H1 (cell line): ENCODE measurements around the gene NFIX. TPM values are rescaled to one million over a fixed set of nuclear protein-coding genes. Genes with fewer than 3 reads are reported as not detected.
A peak's percentile ranks its signal among the peaks of the same experiment; 100 is the strongest.

ENCODE experiments used
- CTCF ChIA-PET: fragments of 300-600 bp; sonication (Branson Sonifier 250); formaldehyde crosslinking; loops from one replicate; lab custom pipeline; 2021; ENCODE audit not compliant: partially characterized antibody; lab: Charles Lee
- POLR2A ChIA-PET: fragments of 300-600 bp; sonication (Branson Sonifier 250); formaldehyde crosslinking; loops from one replicate; lab custom pipeline; 2021; ENCODE audit warnings: inconsistent platforms; ENCODE audit not compliant: partially characterized antibody; lab: Charles Lee
- DNase-seq, 2 experiments: peaks; one replicate each; pipeline versions ENCODE4 v3.0.0 to v3.0.0-alpha.2; 2010 to 2022; ENCODE audit warnings: low spot score in 2 of 2, low read depth in 1 of 2, mixed read lengths in 1 of 2
- FAIRE-seq: peaks from 2 replicates; lab custom pipeline; 2011; peaks lifted over from hg19 to GRCh38; lab: Jason Lieb, UNC
- H2AFZ ChIP-seq: 2 replicates; pipeline ENCODE4 v1.8.1; 2012; ENCODE audit warnings: low read length, inconsistent platforms
- H2AK5ac ChIP-seq: 2 replicates; pipeline ENCODE4 v1.6.1; 2013; ENCODE audit warnings: low read depth, low read length
- H2BK120ac ChIP-seq: replicated peaks from 2 replicates; pipeline ENCODE3; 2013; ENCODE audit warnings: low read depth, low read length, inconsistent platforms
- H2BK12ac ChIP-seq: 2 replicates; pipeline ENCODE4 v1.6.1; 2013; ENCODE audit warnings: low read depth, low read length
- H2BK15ac ChIP-seq: 2 replicates; pipeline ENCODE4 v1.6.1; 2013; ENCODE audit warnings: low read length
- H2BK20ac ChIP-seq: 2 replicates; pipeline ENCODE4 v1.6.1; 2013; ENCODE audit warnings: low read length
- H2BK5ac ChIP-seq: 2 replicates; pipeline ENCODE4 v1.6.1; 2013; ENCODE audit warnings: low read depth, low read length
- H3K14ac ChIP-seq: 2 replicates; pipeline ENCODE4 v1.6.1; 2013; ENCODE audit warnings: inconsistent platforms; ENCODE audit not compliant: insufficient read length
- H3K18ac ChIP-seq: 2 replicates; pipeline ENCODE4 v1.6.1; 2013; ENCODE audit warnings: low read length; ENCODE audit errors: extremely low read depth
- H3K23ac ChIP-seq: 2 replicates; pipeline ENCODE4 v1.6.1; 2013; ENCODE audit warnings: inconsistent platforms; ENCODE audit not compliant: insufficient read length
- H3K23me2 ChIP-seq: 2 replicates; pipeline ENCODE4 v1.6.1; 2013; ENCODE audit warnings: low read depth, low read length
- H3K27ac ChIP-seq: 2 replicates; pipeline ENCODE4 v1.6.1; 2011; ENCODE audit warnings: low read depth, low read length, inconsistent platforms
- H3K27me3 ChIP-seq, 4 experiments: replicated peaks in 1 of 4; 1 replicate in 1 of 4; 2 replicates in 3 of 4; pipeline versions ENCODE4 v1.6.1 to v1.8.1; 2011 to 2013; ENCODE audit warnings: low read length in 3 of 4, mild to moderate bottlenecking in 3 of 4, inconsistent platforms in 2 of 4, mixed read lengths in 2 of 4, moderate library complexity in 1 of 4; ENCODE audit not compliant: control insufficient read depth in 3 of 4, insufficient read depth in 3 of 4; ENCODE audit errors: extremely low read depth in 1 of 4
- H3K36me3 ChIP-seq, 4 experiments: 2 replicates each; pipeline versions ENCODE4 v1.6.1 to v1.8.1; 2011 to 2013; ENCODE audit warnings: mild to moderate bottlenecking in 4 of 4, low read length in 3 of 4, moderate library complexity in 2 of 4, control low read depth in 1 of 4, inconsistent platforms in 1 of 4; ENCODE audit not compliant: insufficient read depth in 4 of 4, control insufficient read depth in 2 of 4
- H3K4ac ChIP-seq: replicated peaks from 2 replicates; pipeline ENCODE3; 2013; ENCODE audit warnings: low read length, low read depth, mixed read lengths, inconsistent platforms; ENCODE audit not compliant: insufficient read length
- H3K4me1 ChIP-seq, 4 experiments: replicated peaks in 1 of 4; 1 replicate in 1 of 4; 2 replicates in 3 of 4; pipeline versions ENCODE4 v1.6.1 to v1.8.1; 2011 to 2013; ENCODE audit warnings: low read length in 3 of 4, inconsistent platforms in 2 of 4, mixed read lengths in 1 of 4; ENCODE audit not compliant: insufficient read depth in 4 of 4, control insufficient read depth in 3 of 4
- H3K4me2 ChIP-seq, 2 experiments: 2 replicates each; pipeline versions ENCODE4 v1.6.1 to v1.8.1; 2011 to 2013; ENCODE audit warnings: low read depth in 2 of 2, low read length in 2 of 2, control low read depth in 1 of 2, inconsistent platforms in 1 of 2, mild to moderate bottlenecking in 1 of 2; ENCODE audit not compliant: insufficient read depth in 1 of 2
- H3K4me3 ChIP-seq, 4 experiments: fragments of 200-600, 300-600 bp in 1 of 4; sonication (generic), shearing (Covaris generic), sonication (Bioruptor Twin) in 1 of 4; 2 replicates each; pipeline versions ENCODE4 v1.5.1 to v1.8.1; 2011 to 2016; ENCODE audit warnings: low read length in 4 of 4, low read depth in 3 of 4, control low read depth in 2 of 4, inconsistent platforms in 2 of 4, mild to moderate bottlenecking in 2 of 4, mixed read lengths in 1 of 4, moderate library complexity in 1 of 4; ENCODE audit not compliant: insufficient read depth in 2 of 4; ENCODE audit errors: extremely low read depth in 1 of 4
- H3K56ac ChIP-seq: replicated peaks from 2 replicates; pipeline ENCODE3; 2013; ENCODE audit warnings: low read depth, mild to moderate bottlenecking, mixed read lengths, low read length, inconsistent platforms; ENCODE audit not compliant: insufficient read length
- H3K79me1 ChIP-seq: 2 replicates; pipeline ENCODE4 v1.6.1; 2013; ENCODE audit warnings: low read depth, low read length, control low read depth
- H3K79me2 ChIP-seq, 2 experiments: 2 replicates each; pipeline versions ENCODE4 v1.6.1 to v1.8.1; 2012 to 2013; ENCODE audit warnings: low read length in 2 of 2, mild to moderate bottlenecking in 2 of 2, inconsistent platforms in 1 of 2; ENCODE audit not compliant: insufficient read depth in 2 of 2, control insufficient read depth in 1 of 2
- H3K9ac ChIP-seq, 4 experiments: replicated peaks in 1 of 4; 1 replicate in 1 of 4; 2 replicates in 3 of 4; pipeline versions ENCODE4 v1.6.1 to v1.8.1; 2011 to 2013; ENCODE audit warnings: low read depth in 3 of 4, low read length in 3 of 4, control low read depth in 2 of 4, mild to moderate bottlenecking in 2 of 4, moderate library complexity in 2 of 4, inconsistent platforms in 1 of 4; ENCODE audit errors: extremely low read depth in 1 of 4
- H3K9me3 ChIP-seq, 2 experiments: 2 replicates each; pipeline versions ENCODE4 v1.6.1 to v1.8.1; 2012 to 2013; ENCODE audit warnings: mild to moderate bottlenecking in 2 of 2, moderate library complexity in 2 of 2, control low read depth in 1 of 2, inconsistent platforms in 1 of 2, low read depth in 1 of 2, low read length in 1 of 2, mixed read lengths in 1 of 2; ENCODE audit not compliant: insufficient read depth in 2 of 2
- H4K20me1 ChIP-seq, 2 experiments: replicated peaks in 1 of 2; 2 replicates each; pipeline versions ENCODE3 to v1.8.1; 2011 to 2013; ENCODE audit warnings: inconsistent platforms in 2 of 2, low read length in 2 of 2, mild to moderate bottlenecking in 1 of 2; ENCODE audit not compliant: insufficient read depth in 2 of 2, control insufficient read depth in 1 of 2
- H4K5ac ChIP-seq: 2 replicates; pipeline ENCODE4 v1.6.1; 2013; ENCODE audit warnings: low read length, low read depth, mixed read lengths, inconsistent platforms; ENCODE audit not compliant: insufficient read length
- H4K8ac ChIP-seq: 2 replicates; pipeline ENCODE4 v1.8.0; 2013; ENCODE audit warnings: mild to moderate bottlenecking, moderate library complexity, low read length, inconsistent platforms; ENCODE audit not compliant: insufficient read depth; ENCODE audit errors: extremely low read depth
- H4K91ac ChIP-seq: replicated peaks from 2 replicates; pipeline ENCODE3; 2013; ENCODE audit warnings: low read length, mixed read lengths, inconsistent platforms; ENCODE audit not compliant: insufficient read length
- ASH2L ChIP-seq: fragments of 200-600, 300-600 bp; sonication (generic); IDR thresholded peaks from one replicate; pipeline ENCODE4 v1.7.1; 2017; ENCODE audit warnings: low read length
- CTCF ChIP-seq, 3 experiments: IDR thresholded peaks; 1 replicate in 2 of 3; 2 replicates in 1 of 3; pipeline versions ENCODE4 v1.5.1 to v1.6.1; 2011; ENCODE audit warnings: low read length in 3 of 3, mild to moderate bottlenecking in 3 of 3, inconsistent platforms in 2 of 3, low read depth in 1 of 3, moderate library complexity in 1 of 3; ENCODE audit not compliant: insufficient read depth in 1 of 3; ENCODE audit errors: control extremely low read depth in 1 of 3
- GTF2F1 ChIP-seq: IDR thresholded peaks from 2 replicates; pipeline ENCODE4 v1.6.1; 2012; ENCODE audit warnings: low read depth, low read length, improper control_type of control experiment, borderline replicate concordance
- WGBS, 2 experiments: shearing (Covaris generic) in 1 of 2; methylation state at CpG; one replicate each; pipeline versions ENCODE4 v1.1.6 to v1.1.7; 2013 to 2015; ENCODE audit warnings: low lambda C conversion rate in 2 of 2, mixed read lengths in 2 of 2, inconsistent platforms in 1 of 2, low coverage in 1 of 2, missing lambda C conversion rate in 1 of 2; ENCODE audit not compliant: insufficient replicate concordance in 2 of 2, insufficient coverage in 1 of 2, insufficient read length in 1 of 2; ENCODE audit errors: extremely low coverage in 1 of 2, missing lambda C conversion rate in 1 of 2; 5-methylcytosine and 5-hydroxymethylcytosine counted together
- polyA plus RNA-seq, 7 experiments: library from polyadenylated mRNA; depleted of rRNA in 3 of 7; stranded (reverse) in 5 of 7; unstranded in 2 of 7; fragments of >200 nt in 5 of 7; fragments of 200-250 nt in 2 of 7; gene quantifications; 1 replicate in 5 of 7; 2 replicates in 1 of 7; 4 replicates in 1 of 7; pipeline versions ENCODE4 v1.2.1 to v1.2.3, GENCODE V29; 2011 to 2013; ENCODE audit warnings: missing spikeins in 2 of 7, mixed read lengths in 2 of 7
- total RNA-seq: library from RNA; stranded (reverse); fragmentation: NEBNext Ultra II Directional; extraction: Animal tissue kit (Norgen Biotek cat#: 25700); gene quantifications from 2 replicates; pipeline ENCODE4 v1.2.1, GENCODE V29; 2021

The NFIX gene
- total and polyA plus RNA-seq, 2 of the 8 experiments (the other 6 are each of a cell fraction or from before 2014, with no cell fraction given): 0.03 to 0.20 TPM

GRCh38 chr19:13020002-13020414, 24.7 kb downstream of the NFIX start:
- H4K5ac ChIP-seq: no peak overlapping the region
- peaks cover 76 to 98% (median 95%) of the 10 kb centered on the region in 4 experiments for H3K27me3 ChIP-seq
- H3K23me2 ChIP-seq: peaks cover under 1% of the 10 kb centered on the region; the same call in 1 of the 2 replicates
- POLR2A ChIA-PET: no interaction called here
- no peak overlapping the region for H3K4ac ChIP-seq
- no peak overlapping the region for H3K56ac ChIP-seq
- no peak overlapping the region for H2BK120ac ChIP-seq
- no peak overlapping the region for H4K8ac ChIP-seq
- CTCF ChIA-PET: interaction anchor here (2.4 to 15.0 kb wide), 3 partner anchors 10 to 36 kb away, joined by 9 to 760 read pairs (median 82); no protein-coding TSS in a partner anchor
- H2BK12ac ChIP-seq: 0 out of 2 replicates have a peak overlapping the region, but pooled peaks have one; percentile 12
- H2BK5ac ChIP-seq: no peak overlapping the region
- peaks cover 0 to 20% of the 10 kb centered on the region in 2 experiments for H4K20me1 ChIP-seq
- H3K9ac ChIP-seq: no peak overlapping the region
- H4K91ac ChIP-seq: no peak overlapping the region
- H2AFZ ChIP-seq: no peak overlapping the region
- H3K9me3 ChIP-seq: no peaks in the 10 kb centered on the region
- no peak overlapping the region for H3K23ac ChIP-seq
- H3K4me3 ChIP-seq: peak overlapping the region in 1 of 4 experiments; percentile 17; a peak in 3 of 8 replicates
- H2BK15ac ChIP-seq: no peak overlapping the region
- H2BK20ac ChIP-seq: 0 out of 2 replicates have a peak overlapping the region, but pooled peaks have one; percentile 49
- H3K36me3 ChIP-seq: peaks cover 0 to 2% (median 0%) of the 10 kb centered on the region in 4 experiments; a peak in 1 of 8 replicates
- FAIRE-seq (peak; percentile 39), DNase-seq (peak; percentile 75 to 81)
- no peaks in the 10 kb centered on the region for H3K79me1 ChIP-seq
- H3K79me2 ChIP-seq: no peaks in the 10 kb centered on the region
- H3K4me2 ChIP-seq: peak overlapping the region; percentile 35 to 65; a peak in 3 of 4 replicates
- H2AK5ac ChIP-seq: no peak overlapping the region
- peaks cover 11 to 39% (median 31%) of the 10 kb centered on the region in 4 experiments for H3K4me1 ChIP-seq
- 0% methylated on average over 7 of the region's 7 CpGs; no CpG with 5 or more reads in 1 of the 2 experiments for WGBS, 2 experiments
- H3K18ac ChIP-seq: no peak overlapping the region
- H3K14ac ChIP-seq: no peak overlapping the region
- H3K27ac ChIP-seq: no peak overlapping the region
- TF ChIP-seq GTF2F1 (no peak), CTCF (IDR thresholded peaks at IDR 0.05; ENCODE audit: control extremely low read depth in 1 of 3, insufficient read depth in 1 of 3, low read depth in 1 of 3, low read length in 3 of 3) (no peak), ASH2L (no peak)
